NOMO-1 (cell line): ENCODE results near the gene CHRND.
"Not testable (repeated sequence)": the region's sequence is repeated elsewhere in the genome, so short reads cannot be mapped to it uniquely, and the experiment has no call there.

Experiments
- DNase-seq, 2 experiments: peaks; one replicate each; lab custom pipeline; 2025; ENCODE audit not compliant: unreplicated experiment in 2 of 2; lab: John Stamatoyannopoulos, UW

CHRND gene

GRCh38 chr2:232524771-232525170 lies 1.2 kb upstream of the CHRND start:
- no peak for DNase-seq

GRCh38 chr2:232525199-232525598 lies 761 bp upstream of the CHRND start:
- no peak for DNase-seq

- no peak for DNase-seq
Measured at GRCh38 chr2:232526372-232526941, 497 bp downstream of the CHRND start.

GRCh38 chr2:232527905-232528470 lies 2.0 kb downstream of the CHRND start:
- DNase-seq = no peak

- DNase-seq = no peak
Measured at GRCh38 chr2:232528746-232529460, 2.9 kb downstream of the CHRND start.

- no peak for DNase-seq
Measured at GRCh38 chr2:232529806-232530547, 4.0 kb downstream of the CHRND start.

GRCh38 chr2:232530626-232531260 lies 4.8 kb downstream of the CHRND start:
- DNase-seq = no peak

- no peak for DNase-seq
Measured at GRCh38 chr2:232532419-232532818, 6.5 kb downstream of the CHRND start.

- DNase-seq = not testable (repeated sequence)
Measured at GRCh38 chr2:232532821-232533220, 6.9 kb downstream of the CHRND start.

GRCh38 chr2:232533944-232534710 lies 8.2 kb downstream of the CHRND start:
- no peak for DNase-seq

GRCh38 chr2:232534940-232535651 lies 9.1 kb downstream of the CHRND start:
- DNase-seq = no peak

- no peak for DNase-seq
Measured at GRCh38 chr2:232535761-232536530, 10.0 kb downstream of the CHRND start.

GRCh38 chr2:232537079-232537478 lies 11.1 kb downstream of the CHRND start:
- DNase-seq = no peak

GRCh38 chr2:232537499-232537898 lies 11.5 kb downstream of the CHRND start:
- no peak for DNase-seq

- DNase-seq = no peak
Measured at GRCh38 chr2:232538671-232539070, 12.7 kb downstream of the CHRND start.

- no peak for DNase-seq
Measured at GRCh38 chr2:232539298-232540231, 13.6 kb downstream of the CHRND start, which contains the start of gene CHRNG. TSS of gene CHRNG (plus strand) at chr2:232539692. CDS start at chr2:232539748, 56 bp downstream.

- no peak for DNase-seq
Measured at GRCh38 chr2:232540441-232541041, 14.6 kb downstream of the CHRND start.
